Endothelial cell of umbilical vein (primary cell): ENCODE measurements around the gene FAM53A. TPM values are rescaled to one million over a fixed set of nuclear protein-coding genes. Genes with fewer than 3 reads are reported as not detected.

Experiments
- BruUV-seq: library from RNA; stranded (reverse); fragments of 400-500 nt; replicated peaks from 2 replicates; lab custom pipeline; 2021; lab: Mats Ljungman, UMichigan
- CTCF ChIA-PET: fragments of 300-600, 350-600 bp; sonication (Branson Sonifier 250); formaldehyde crosslinking; loops from one replicate; lab custom pipeline; 2021; ENCODE audit warnings: antibody characterized with exemption, inconsistent platforms; lab: Charles Lee
- POLR2A ChIA-PET: fragments of 300-600, 350-600 bp; sonication (Branson Sonifier 250); formaldehyde crosslinking; loops from one replicate; lab custom pipeline; 2021; ENCODE audit warnings: antibody characterized with exemption, inconsistent platforms; lab: Charles Lee
- DNase-seq: peaks from one replicate; pipeline ENCODE4 v3.0.0-alpha.2; 2011; ENCODE audit warnings: low read depth, low spot score
- FAIRE-seq: peaks from 2 replicates; lab custom pipeline; 2011; peaks lifted over from hg19 to GRCh38; lab: Jason Lieb, UNC
- H2AFZ ChIP-seq: 2 replicates; pipeline ENCODE4 v1.6.0; 2012; ENCODE audit warnings: low read depth, low read length, control low read depth, inconsistent platforms
- H3K27ac ChIP-seq: 2 replicates; pipeline ENCODE4 v1.5.1; 2011; ENCODE audit warnings: low read depth, mild to moderate bottlenecking, control low read depth, low read length, moderate library complexity; ENCODE audit not compliant: insufficient read depth
- H3K27me3 ChIP-seq, 2 experiments: 2 replicates each; pipeline versions ENCODE4 v1.6.0 to v1.6.1; 2011; ENCODE audit warnings: low read length in 2 of 2, mixed read lengths in 1 of 2; ENCODE audit not compliant: control insufficient read depth in 2 of 2, insufficient read depth in 2 of 2
- H3K36me3 ChIP-seq, 2 experiments: 2 replicates in 1 of 2; 3 replicates in 1 of 2; pipeline ENCODE4 v1.5.1; 2011; ENCODE audit warnings: low read length in 2 of 2, mild to moderate bottlenecking in 1 of 2, moderate library complexity in 1 of 2; ENCODE audit not compliant: control insufficient read depth in 2 of 2, insufficient read depth in 2 of 2; ENCODE audit errors: extremely low read depth in 1 of 2
- H3K4me1 ChIP-seq: 3 replicates; pipeline ENCODE4 v1.5.1; 2011; ENCODE audit warnings: mild to moderate bottlenecking, low read length; ENCODE audit not compliant: control insufficient read depth, insufficient read depth; ENCODE audit errors: extremely low read depth
- H3K4me2 ChIP-seq: 2 replicates; pipeline ENCODE4 v1.6.1; 2011; ENCODE audit warnings: low read length, control low read depth, mixed read lengths; ENCODE audit not compliant: insufficient read depth
- H3K4me3 ChIP-seq, 3 experiments: fragments of 200-600 bp in 1 of 3; sonication (generic), shearing (Covaris generic) in 1 of 3; replicated peaks in 1 of 3; 2 replicates each; pipeline ENCODE4 v1.5.1; 2011 to 2016; ENCODE audit warnings: control low read depth in 3 of 3, low read length in 3 of 3, mild to moderate bottlenecking in 2 of 3, inconsistent platforms in 1 of 3, low read depth in 1 of 3, moderate library complexity in 1 of 3; ENCODE audit not compliant: insufficient read depth in 1 of 3
- H3K79me2 ChIP-seq: 2 replicates; pipeline ENCODE4 v1.6.0; 2012; ENCODE audit warnings: low read length, inconsistent platforms; ENCODE audit not compliant: control insufficient read depth, insufficient read depth
- H3K9ac ChIP-seq: replicated peaks from 2 replicates; pipeline ENCODE3; 2011; ENCODE audit warnings: low read length, control low read depth; ENCODE audit not compliant: insufficient read depth; ENCODE audit errors: extremely low read depth
- H3K9me1 ChIP-seq: replicated peaks from 3 replicates; pipeline ENCODE4 v1.6.0; 2011; ENCODE audit warnings: mild to moderate bottlenecking, low read length; ENCODE audit not compliant: control insufficient read depth, insufficient read depth; ENCODE audit errors: extremely low read depth
- H3K9me3 ChIP-seq: replicated peaks from 2 replicates; pipeline ENCODE4 v1.5.1; 2012; ENCODE audit warnings: low read length, inconsistent platforms; ENCODE audit not compliant: control insufficient read depth, insufficient read depth
- H4K20me1 ChIP-seq: replicated peaks from 2 replicates; pipeline ENCODE3; 2011; ENCODE audit warnings: mild to moderate bottlenecking, low read length; ENCODE audit not compliant: control insufficient read depth, insufficient read depth; ENCODE audit errors: extremely low read depth
- CTCF ChIP-seq, 2 donors: IDR thresholded peaks; 1 replicate in 1 of 2; 2 replicates in 1 of 2; pipeline ENCODE4 v1.5.1; 2011; ENCODE audit warnings: low read length in 2 of 2, mild to moderate bottlenecking in 2 of 2, moderate library complexity in 2 of 2, control low read depth in 1 of 2, inconsistent platforms in 1 of 2, low read depth in 1 of 2; ENCODE audit not compliant: insufficient read depth in 1 of 2; ENCODE audit errors: extremely low read depth in 1 of 2
- EZH2 ChIP-seq: IDR thresholded peaks from 2 replicates; pipeline ENCODE4 v1.6.1; 2012; ENCODE audit warnings: borderline replicate concordance, low read depth, mild to moderate bottlenecking, moderate library complexity, low read length, inconsistent platforms; ENCODE audit not compliant: severe bottlenecking
- FOS ChIP-seq: IDR thresholded peaks from 2 replicates; pipeline ENCODE4 v1.6.1; 2011; ENCODE audit warnings: mild to moderate bottlenecking, low read length, moderate library complexity, borderline replicate concordance; ENCODE audit not compliant: insufficient read depth
- GATA2 ChIP-seq: IDR thresholded peaks from 2 replicates; pipeline ENCODE4 v1.7.0; 2011; ENCODE audit warnings: low read depth, mild to moderate bottlenecking, moderate library complexity, mixed read lengths, low read length; ENCODE audit not compliant: insufficient read length, insufficient read depth
- JUN ChIP-seq: IDR thresholded peaks from 2 replicates; pipeline ENCODE4 v1.6.1; 2011; ENCODE audit warnings: borderline replicate concordance, low read depth; ENCODE audit not compliant: insufficient read length, insufficient read depth
- MAX ChIP-seq: IDR thresholded peaks from 2 replicates; pipeline ENCODE4 v1.6.1; 2011; ENCODE audit not compliant: insufficient read depth, insufficient read length
- MYC ChIP-seq: IDR thresholded peaks from one replicate; pipeline ENCODE4 v1.6.1; 2011; ENCODE audit warnings: mild to moderate bottlenecking, low read depth, low read length
- POLR2A ChIP-seq: IDR thresholded peaks from 2 replicates; pipeline ENCODE4 v1.6.1; 2012; ENCODE audit warnings: low read depth, mild to moderate bottlenecking, control low read depth, low read length
- POLR2AphosphoS5 ChIP-seq: IDR thresholded peaks from 2 replicates; pipeline ENCODE4 v1.6.1; 2012; ENCODE audit warnings: low read depth, mild to moderate bottlenecking, control low read depth, low read length, moderate library complexity; ENCODE audit not compliant: insufficient read depth
- dilution Hi-C: fragments of 300-500 bp; cut with MboI; formaldehyde crosslinking; loops from one replicate; pipeline ENCODE4 v1.15.0; 2019; ENCODE audit warnings: low sequenced_read_pairs; ENCODE audit not compliant: extremely low pct_ligation_motif_present
- intact Hi-C: fragments of 100-400 bp; cut with micrococcal nuclease; formaldehyde crosslinking; loops from one replicate; pipeline ENCODE4 v1.10.0; 2022
- polyA plus RNA-seq, 4 experiments: library from polyadenylated mRNA; depleted of rRNA in 3 of 4; stranded (reverse) in 3 of 4; unstranded in 1 of 4; fragments of >200 nt; gene quantifications; 2 replicates each; pipeline versions ENCODE4 v1.2.1 to v1.2.3, GENCODE V29; 2011 to 2012; ENCODE audit warnings: missing spikeins in 1 of 4
- total RNA-seq: library from RNA; stranded (reverse); gene quantifications from 2 replicates; pipeline ENCODE4 v1.2.3, GENCODE V29; 2021

FAM53A gene
- total and polyA plus RNA-seq, 2 donors (not counting 3 experiments of a cell fraction or from before 2014, with no cell fraction given): 1.3 to 1.7 TPM

DNA sequence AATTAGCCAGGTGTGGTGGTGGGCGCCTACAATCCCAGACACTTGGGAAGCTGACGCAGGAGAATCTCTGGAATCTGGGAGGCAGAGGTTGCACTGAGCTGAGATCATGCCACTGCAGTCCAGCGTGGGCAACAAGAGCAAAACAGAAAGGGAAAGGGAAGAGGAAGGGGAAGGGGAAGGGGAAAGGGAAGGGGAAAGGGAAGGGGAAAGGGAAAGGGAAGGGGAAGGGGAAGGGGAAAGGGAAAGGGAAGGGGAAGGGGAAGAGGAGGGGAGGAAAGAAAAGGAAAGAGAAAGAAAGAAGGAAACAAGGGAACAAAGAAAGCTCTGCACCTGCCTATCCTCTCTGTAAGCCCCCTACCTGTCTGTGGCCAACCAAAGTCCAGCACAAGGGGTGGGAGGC is 35.2 kb downstream of the FAM53A start:
- DNase-seq (no peak), FAIRE-seq (no peak)
- Histone ChIP-seq H3K9me1 (no peaks in the 10 kb centered on the region), H3K36me3 (no peaks in the 10 kb centered on the region), H4K20me1 (no peaks in the 10 kb centered on the region), H3K9ac (no peak overlapping the region), H3K4me2 (no peak overlapping the region), H3K27ac (no peak overlapping the region), H3K79me2 (no peaks in the 10 kb centered on the region), H3K27me3 (no peaks in the 10 kb centered on the region), H3K4me3 (no peak overlapping the region), H2AFZ (no peak overlapping the region), H3K9me3 (no peaks in the 10 kb centered on the region), H3K4me1 (no peaks in the 10 kb centered on the region)
- POLR2A ChIA-PET: no interaction called here
- dilution Hi-C loops (no loop called here), intact Hi-C loops (no loop called here)
- no TSS peak for BruUV-seq
- TF ChIP-seq POLR2AphosphoS5 (no peak), FOS (no peak), CTCF (IDR thresholded peaks at IDR 0.05; ENCODE audit: extremely low read depth in 1 of 2, insufficient read depth in 1 of 2, low read depth in 1 of 2, low read length in 2 of 2) (no peak), POLR2A (no peak), JUN (no peak), MYC (no peak), EZH2 (no peak), MAX (no peak), GATA2 (no peak)
- CTCF ChIA-PET: interaction anchor here (1.4 kb wide), 1 partner anchor 18 kb away, joined by 3 read pairs; no protein-coding TSS in a partner anchor
